GM18907 (cell line): Measurements from ENCODE around the gene RAPH1.

ENCODE experiments used
- ATAC-seq: cut with Tn5 transposase; IDR thresholded peaks from one replicate; pipeline ENCODE4 v1.9.1; 2021; ENCODE audit warnings: mild to moderate bottlenecking, moderate library complexity; ENCODE audit not compliant: unreplicated experiment

The RAPH1 gene

DNA sequence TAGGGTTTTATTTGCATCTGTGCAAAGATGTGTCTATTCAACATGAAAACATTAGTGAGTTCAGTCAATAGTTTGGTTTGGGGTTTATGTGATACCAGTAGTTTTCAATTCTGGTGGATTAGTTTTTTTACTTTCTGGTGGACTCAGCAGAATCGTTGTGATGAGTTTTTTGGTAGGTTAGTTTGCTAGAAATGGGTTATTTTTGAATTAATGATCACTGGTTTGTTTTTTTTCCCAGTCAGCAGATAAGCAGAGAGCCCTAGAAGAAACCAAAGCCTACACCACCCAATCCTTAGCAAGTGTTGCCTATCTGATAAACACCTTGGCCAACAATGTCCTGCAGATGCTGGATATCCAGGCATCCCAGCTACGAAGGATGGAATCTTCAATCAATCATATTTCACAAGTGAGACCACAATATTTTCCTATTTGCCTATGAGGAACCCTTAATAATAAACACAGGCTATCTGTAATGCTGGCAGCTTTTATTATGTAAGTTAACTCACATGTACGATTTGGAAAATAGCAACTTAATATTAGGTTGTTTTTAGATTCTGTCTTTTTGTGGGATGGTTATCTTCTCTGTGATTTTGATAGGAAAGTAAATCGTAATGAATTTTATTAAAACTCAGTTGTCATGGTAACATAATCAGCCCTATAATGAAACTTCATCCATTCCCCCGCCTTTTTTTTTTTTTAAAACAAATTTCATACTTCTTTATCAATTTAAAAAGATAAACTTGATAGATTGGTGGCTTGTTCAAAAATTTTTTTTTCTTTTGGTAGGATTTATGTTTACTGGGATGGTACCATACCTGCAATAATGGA is 168.2 kb downstream of the RAPH1 start:
- ATAC-seq, result no peak

DNA sequence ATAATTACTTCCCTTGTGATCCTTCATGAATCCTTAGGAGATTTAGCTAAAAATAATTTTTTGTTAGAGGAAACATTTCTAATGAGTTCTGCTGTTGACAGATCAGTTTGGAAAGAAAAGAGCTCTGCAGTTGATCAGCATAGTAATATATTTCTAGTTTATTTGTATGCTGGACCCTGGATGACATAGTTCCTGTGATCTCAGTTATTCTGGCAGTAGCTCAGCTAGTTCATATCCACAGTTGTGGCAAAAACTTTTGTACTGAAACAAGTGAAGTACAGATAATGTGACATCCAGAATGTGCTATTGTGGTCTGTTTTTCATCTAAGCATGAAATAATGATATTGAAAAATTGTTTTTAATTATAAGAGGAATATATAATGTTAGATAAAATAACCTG is 173.2 kb downstream of the RAPH1 start:
- ATAC-seq, result no peak

DNA sequence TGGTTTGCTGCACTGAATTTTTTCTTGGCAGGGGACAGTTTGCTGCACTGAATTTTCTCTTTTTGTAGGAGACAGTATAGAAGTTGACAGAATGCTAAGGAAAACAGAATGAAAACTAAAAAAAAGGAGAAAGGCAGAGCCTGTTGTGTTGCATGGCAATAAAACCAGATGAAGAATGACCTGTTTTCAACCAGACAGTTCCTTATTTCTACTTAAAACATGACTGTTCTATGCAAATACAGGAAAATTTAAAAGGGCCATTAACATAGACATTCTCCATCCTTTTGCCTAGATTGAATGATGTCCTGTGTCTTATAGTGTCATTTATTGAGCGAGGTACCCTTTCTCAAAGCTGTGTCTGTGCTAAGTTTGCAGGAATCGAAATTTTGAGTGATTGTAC is 173.6 kb downstream of the RAPH1 start:
- ATAC-seq, result no peak

DNA sequence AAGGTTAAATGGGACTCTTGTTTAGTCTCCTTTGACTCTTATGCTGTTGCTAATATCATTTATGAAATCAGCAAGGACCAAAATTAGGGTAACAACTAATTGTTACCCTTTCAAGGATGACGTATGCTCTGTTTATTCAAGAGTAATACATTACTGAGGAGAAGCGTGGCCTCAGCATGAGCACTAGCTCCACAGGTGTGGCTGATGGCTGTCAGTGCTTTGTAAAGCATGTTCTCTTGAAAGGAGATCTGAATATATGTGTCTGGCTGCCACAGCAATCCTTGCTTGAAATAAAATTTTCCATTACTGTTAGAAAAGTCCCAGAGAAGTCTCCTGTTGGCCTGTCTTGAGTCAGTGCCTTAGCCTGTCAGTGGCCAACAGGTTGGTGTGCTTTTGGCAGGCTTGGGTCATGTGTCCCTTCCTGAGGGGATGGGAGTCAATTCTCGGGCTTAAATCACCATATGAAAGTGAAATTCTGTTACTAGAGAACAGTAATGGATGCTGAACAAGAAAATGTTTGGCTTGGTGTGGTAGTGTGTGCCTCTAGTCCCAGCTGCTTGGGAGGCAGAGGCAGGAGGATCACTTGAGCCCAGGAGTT is 174.2 kb downstream of the RAPH1 start:
- ATAC-seq, result no peak

DNA sequence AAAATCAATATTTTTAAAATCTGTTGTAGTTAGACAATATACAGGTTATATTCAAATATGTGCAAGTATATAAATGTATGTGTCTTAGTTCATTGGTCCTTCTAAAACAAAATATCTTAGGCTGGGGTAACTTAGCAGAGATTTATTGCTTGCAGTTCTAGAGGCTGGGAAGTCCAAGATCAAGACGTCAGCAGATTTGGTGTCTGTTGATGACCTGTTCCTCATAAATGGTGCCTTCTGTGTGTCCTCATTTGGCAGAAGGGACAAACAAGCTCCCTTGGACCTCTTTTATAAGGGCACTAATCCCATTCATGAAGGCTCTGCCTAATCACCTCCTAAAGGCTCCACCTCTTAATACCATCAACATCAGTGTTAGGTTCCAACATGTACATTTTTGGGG is 175.7 kb downstream of the RAPH1 start:
- ATAC-seq, result no peak

DNA sequence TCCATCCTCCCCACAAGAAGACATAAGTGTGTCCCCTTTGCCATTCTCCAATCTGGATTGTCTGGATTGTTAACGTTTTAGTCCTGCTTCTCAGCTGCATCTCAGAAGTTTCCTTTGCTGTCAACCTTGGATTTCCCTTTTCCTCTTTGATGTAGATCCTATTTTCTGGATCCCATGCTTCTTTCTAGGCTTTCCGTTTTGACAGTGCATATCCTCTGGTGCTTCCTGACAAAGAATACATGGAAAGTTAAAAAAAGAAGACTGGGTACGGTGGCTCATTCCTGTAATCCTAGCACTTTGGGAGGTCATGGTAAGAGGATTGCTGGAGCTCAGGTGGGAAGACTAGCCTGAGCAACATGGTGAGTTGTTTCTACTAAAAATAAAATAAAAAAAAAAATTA is 180.1 kb downstream of the RAPH1 start:
- ATAC-seq, result no peak

DNA sequence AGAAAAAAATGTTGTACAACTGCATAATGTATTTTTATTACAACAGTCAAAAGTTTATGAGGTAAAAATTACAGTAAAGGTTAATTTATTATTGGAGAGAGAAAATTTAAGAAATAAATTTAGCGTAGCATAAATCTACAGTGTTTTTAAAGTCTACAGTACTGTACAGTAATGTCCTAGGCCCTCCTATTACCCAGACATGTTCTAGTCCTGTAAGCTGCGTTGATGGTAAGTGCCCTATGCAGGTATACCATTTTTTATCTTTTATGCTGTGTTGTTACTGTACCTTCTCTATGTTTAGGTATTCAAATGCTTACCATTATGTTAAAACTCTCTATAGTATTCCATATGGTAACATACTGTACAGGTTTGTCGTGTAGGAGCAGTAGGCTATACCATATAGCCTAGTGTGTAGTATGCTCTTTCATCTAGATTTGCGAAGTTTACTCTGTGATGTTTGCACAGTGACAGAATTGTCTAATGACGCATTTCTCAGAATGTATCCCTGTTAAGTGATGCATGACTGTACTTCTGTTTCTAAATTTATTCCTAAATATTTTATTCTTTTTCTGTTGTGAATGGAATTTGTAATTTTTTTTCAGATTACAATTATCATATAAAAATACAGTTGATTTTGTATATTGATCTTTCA is 182.4 kb downstream of the RAPH1 start:
- no peak for ATAC-seq

DNA sequence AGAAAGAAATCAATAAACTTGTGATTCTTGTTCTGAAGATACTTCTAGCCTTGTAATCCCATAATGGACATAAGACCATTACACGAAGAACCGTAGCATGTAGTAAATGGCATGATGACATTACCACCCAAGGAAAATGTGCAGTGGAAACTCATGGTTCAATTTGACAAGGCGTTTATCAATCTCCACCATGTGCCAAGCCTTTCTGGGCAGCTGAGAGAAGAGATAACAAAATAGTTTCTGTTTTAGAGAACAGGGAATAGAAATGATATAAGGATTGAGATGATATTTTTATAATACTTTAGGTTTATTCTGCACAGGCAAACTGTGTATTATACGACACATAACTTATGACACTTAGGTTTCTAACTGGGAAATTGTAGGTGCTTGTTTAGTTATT is 187.7 kb downstream of the RAPH1 start:
- ATAC-seq, result no peak

DNA sequence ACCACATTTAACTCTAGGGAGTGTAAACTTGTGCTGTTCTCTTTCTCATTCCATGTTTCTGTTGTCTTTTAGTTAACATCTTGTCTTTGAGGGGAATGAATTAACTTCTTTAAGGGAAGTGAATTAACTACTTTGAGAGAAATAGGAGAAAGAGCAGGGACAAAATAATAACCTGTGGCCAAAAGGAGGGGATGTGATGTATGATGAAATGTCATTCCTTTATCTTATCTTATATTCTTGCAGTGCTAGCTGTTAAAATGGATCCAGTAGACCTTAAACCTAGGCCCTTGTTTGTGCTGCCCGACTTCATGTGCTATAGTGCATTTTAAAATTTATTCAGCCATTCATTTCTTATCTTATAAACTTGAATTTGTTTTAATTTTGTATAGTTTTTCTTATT is 188.5 kb downstream of the RAPH1 start:
- no peak for ATAC-seq

DNA sequence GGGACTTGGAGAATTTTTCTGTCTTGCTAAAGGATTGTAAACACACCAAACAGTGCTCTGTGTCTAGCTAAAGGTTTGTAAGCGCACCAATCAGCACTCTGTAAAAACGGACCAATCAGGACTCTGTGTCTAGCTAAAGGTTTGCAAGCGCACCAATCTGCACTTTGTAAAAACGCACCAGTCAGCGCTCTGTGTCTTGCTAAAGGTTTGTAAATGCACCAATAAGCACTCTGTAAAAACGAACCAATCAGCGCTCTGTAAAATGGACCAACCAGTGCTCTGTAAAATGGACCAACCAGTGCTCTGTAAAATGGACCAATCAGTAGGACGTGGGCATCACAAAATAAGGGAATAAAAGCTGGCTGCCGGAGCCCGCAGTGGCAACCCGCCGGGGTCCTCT is 190.4 kb downstream of the RAPH1 start:
- ATAC-seq, result no peak
